ENCODE results near the gene DGKI.

The DGKI gene

DNA sequence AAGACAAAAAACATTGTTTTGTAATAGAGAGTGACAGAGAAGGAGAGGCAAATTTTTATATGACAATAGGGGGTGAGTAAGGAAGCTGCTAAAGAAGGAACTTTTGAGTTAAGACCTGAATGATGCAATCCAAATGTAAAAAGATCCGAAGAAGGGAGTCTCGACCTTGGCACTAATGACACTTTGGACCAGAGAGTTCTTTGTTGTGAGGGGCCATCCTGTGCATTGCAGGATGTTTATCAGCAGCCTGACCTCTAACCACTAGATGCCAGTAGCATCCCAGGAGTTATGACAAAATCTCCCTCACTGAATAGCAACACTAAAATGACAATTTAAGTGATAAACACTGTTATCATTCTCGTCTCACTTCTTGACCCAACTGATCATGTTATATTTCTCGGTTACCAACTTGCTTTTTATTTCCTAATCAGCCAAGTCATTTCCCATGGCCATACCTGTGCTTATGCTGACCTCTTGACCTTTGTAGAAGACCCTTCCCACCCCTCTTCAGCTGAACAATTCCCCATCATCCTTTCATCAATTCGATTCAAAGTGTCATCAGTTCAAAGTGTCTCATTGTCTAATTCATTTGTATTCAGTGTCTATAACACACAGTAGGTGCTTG lies 30.0 kb downstream of the DGKI start:
- Histone ChIP-seq H3K4me3 (ENCODE audit: low read length) (no peak overlapping the region), H3F3A (ENCODE audit: control insufficient read depth, insufficient read depth) (no peaks in the 10 kb centered on the region), H3K79me2 (ENCODE audit: control insufficient read depth, low read length) (no peaks in the 10 kb centered on the region), H3K27ac (ENCODE audit: low read depth, low read length) (no peak overlapping the region), H3K9me3 (ENCODE audit: control insufficient read depth, insufficient read depth, low read length) (peaks cover 3% of the 10 kb centered on the region; the same call in 1 of the 2 replicates), H3K27me3 (ENCODE audit: control insufficient read depth, low read length) (no peaks in the 10 kb centered on the region), H3K4me2 (ENCODE audit: low read length) (no peak overlapping the region), H3K36me3 (ENCODE audit: control insufficient read depth, low read length) (no peaks in the 10 kb centered on the region), H4K20me1 (ENCODE audit: control insufficient read depth, insufficient read depth, low read depth, low read length) (no peaks in the 10 kb centered on the region), H3K4me1 (ENCODE audit: control insufficient read depth, low read length) (no peaks in the 10 kb centered on the region), H3K9me2 (replicated peaks; ENCODE audit: control insufficient read depth, low read length) (no peaks in the 10 kb centered on the region; the same call in 1 of the 2 replicates)
- no peak for TF ChIP-seq EZH2phosphoT487 (IDR thresholded peaks at IDR 0.05; ENCODE audit: borderline replicate concordance, low read length)
- TF ChIP-seq, protein P1, sequence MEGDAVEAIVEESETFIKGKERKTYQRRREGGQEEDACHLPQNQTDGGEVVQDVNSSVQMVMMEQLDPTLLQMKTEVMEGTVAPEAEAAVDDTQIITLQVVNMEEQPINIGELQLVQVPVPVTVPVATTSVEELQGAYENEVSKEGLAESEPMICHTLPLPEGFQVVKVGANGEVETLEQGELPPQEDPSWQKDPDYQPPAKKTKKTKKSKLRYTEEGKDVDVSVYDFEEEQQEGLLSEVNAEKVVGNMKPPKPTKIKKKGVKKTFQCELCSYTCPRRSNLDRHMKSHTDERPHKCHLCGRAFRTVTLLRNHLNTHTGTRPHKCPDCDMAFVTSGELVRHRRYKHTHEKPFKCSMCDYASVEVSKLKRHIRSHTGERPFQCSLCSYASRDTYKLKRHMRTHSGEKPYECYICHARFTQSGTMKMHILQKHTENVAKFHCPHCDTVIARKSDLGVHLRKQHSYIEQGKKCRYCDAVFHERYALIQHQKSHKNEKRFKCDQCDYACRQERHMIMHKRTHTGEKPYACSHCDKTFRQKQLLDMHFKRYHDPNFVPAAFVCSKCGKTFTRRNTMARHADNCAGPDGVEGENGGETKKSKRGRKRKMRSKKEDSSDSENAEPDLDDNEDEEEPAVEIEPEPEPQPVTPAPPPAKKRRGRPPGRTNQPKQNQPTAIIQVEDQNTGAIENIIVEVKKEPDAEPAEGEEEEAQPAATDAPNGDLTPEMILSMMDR (IDR thresholded peaks at IDR 0.05; ENCODE audit: low read depth, low read length, poor library complexity, severe bottlenecking): no peak

DNA sequence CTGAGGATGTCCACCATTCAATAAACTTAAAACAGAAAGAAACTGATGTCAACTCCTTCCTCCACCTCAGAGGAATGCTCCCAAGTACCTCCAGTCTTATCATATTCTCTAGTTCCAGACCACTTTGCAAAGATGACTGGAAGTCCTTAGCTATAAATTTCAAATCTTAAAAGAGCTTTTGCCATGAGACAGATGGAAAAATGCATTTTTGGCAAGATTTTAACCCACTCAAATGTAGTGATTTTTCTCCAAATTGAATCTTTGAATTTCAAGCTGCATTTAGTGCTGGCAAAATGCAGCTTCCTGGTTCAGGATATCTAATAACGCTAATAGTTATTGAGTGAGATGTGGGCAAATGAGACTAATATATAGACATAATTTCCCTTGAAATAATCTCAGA lies 33.2 kb downstream of the DGKI start:
- Histone ChIP-seq H3K36me3 (ENCODE audit: control insufficient read depth, low read length) (no peaks in the 10 kb centered on the region), H3K79me2 (ENCODE audit: control insufficient read depth, low read length) (no peaks in the 10 kb centered on the region), H3K4me2 (ENCODE audit: low read length) (no peak overlapping the region), H3K9me2 (replicated peaks; ENCODE audit: control insufficient read depth, low read length) (no peaks in the 10 kb centered on the region), H3K4me3 (ENCODE audit: low read length) (no peak overlapping the region), H3K27ac (ENCODE audit: low read depth, low read length) (no peak overlapping the region), H3K9me3 (ENCODE audit: control insufficient read depth, insufficient read depth, low read length) (no peaks in the 10 kb centered on the region), H3K4me1 (ENCODE audit: control insufficient read depth, low read length) (no peaks in the 10 kb centered on the region), H3F3A (ENCODE audit: control insufficient read depth, insufficient read depth) (no peaks in the 10 kb centered on the region), H3K27me3 (ENCODE audit: control insufficient read depth, low read length) (no peaks in the 10 kb centered on the region), H4K20me1 (ENCODE audit: control insufficient read depth, insufficient read depth, low read depth, low read length) (no peaks in the 10 kb centered on the region)
- no peak for TF ChIP-seq EZH2phosphoT487 (IDR thresholded peaks at IDR 0.05; ENCODE audit: borderline replicate concordance, low read length)
- TF ChIP-seq, protein P1 (IDR thresholded peaks at IDR 0.05; ENCODE audit: low read depth, low read length, poor library complexity, severe bottlenecking): no peak

DNA sequence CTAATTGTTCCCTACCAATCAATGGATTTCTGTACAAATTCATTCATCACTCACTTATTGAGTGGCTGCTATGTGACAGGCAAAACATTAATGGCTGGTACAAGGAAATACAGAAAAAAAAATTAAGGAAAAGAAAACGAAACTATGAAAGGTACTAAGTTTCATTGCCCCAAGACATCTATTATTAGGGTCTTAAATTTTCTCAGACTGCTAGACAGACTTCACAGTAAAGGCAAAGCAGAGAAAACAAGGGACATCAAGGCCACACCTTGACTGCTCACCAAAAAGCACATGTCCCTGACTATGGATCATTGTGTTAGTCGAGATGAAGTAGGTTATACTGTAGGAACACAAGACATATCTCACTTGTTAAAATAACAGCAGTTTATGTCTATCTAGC lies 36.5 kb downstream of the DGKI start:
- Histone ChIP-seq H3K9me2 (replicated peaks; ENCODE audit: control insufficient read depth, low read length) (no peaks in the 10 kb centered on the region), H3K27ac (ENCODE audit: low read depth, low read length) (no peak overlapping the region), H3K4me2 (ENCODE audit: low read length) (no peak overlapping the region), H3F3A (ENCODE audit: control insufficient read depth, insufficient read depth) (no peaks in the 10 kb centered on the region), H3K4me3 (ENCODE audit: low read length) (no peak overlapping the region), H3K36me3 (ENCODE audit: control insufficient read depth, low read length) (no peaks in the 10 kb centered on the region), H3K4me1 (ENCODE audit: control insufficient read depth, low read length) (no peaks in the 10 kb centered on the region), H3K27me3 (ENCODE audit: control insufficient read depth, low read length) (no peaks in the 10 kb centered on the region), H4K20me1 (ENCODE audit: control insufficient read depth, insufficient read depth, low read depth, low read length) (no peaks in the 10 kb centered on the region), H3K9me3 (ENCODE audit: control insufficient read depth, insufficient read depth, low read length) (no peaks in the 10 kb centered on the region), H3K79me2 (ENCODE audit: control insufficient read depth, low read length) (no peaks in the 10 kb centered on the region)
- TF ChIP-seq, protein P1 (IDR thresholded peaks at IDR 0.05; ENCODE audit: low read depth, low read length, poor library complexity, severe bottlenecking): no peak
- TF ChIP-seq EZH2phosphoT487 (IDR thresholded peaks at IDR 0.05; ENCODE audit: borderline replicate concordance, low read length): no peak
